ENCODE data around the gene BOD1L1. TPM values are rescaled to one million over a fixed set of nuclear protein-coding genes. Genes with fewer than 3 reads are reported as not detected.

The BOD1L1 gene
- total and polyA plus RNA-seq, 8 donors, result 6.5 to 18.4 (median 10.7) TPM

DNA sequence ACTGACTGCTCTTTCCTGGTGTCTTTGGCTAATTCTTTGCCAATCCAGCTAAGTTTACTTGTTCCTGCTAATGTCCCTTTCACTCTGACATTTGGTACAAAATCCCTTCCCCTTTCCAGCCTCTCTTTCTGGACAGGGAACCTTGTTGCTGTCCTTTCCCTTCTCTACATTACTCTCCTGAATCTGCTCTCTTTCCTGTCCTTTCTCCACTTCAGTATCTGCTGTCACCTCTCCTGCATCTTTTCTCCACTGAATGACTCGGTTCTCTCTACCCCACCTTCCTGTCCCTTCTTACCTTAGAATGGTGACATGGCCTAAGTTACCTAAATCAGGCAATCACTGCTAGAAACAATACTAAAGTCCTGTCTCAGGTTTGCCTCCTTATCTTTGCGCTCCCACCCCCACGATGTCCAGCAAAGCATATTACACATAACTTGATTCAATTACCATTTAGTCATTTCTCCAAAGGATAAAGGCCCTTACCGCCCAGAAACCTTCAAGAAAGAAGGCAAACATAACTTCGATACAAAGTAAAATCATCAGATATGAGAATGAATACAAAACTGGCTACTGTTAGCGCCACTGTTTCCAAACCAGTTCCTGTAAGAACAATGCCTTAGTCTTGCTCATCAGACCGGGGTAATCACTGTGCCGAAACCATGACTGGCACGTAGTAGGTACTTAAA lies 890 bp downstream of the BOD1L1 start:
- 2% methylated on average over 9 of the region's 9 CpGs for WGBS, 2 donors
- Histone ChIP-seq H3K27ac (no peak overlapping the region), H3K27me3 (no peaks in the 10 kb centered on the region), H3K4me3 (peak overlapping the region; percentile 33 to 86 (median 50)), H3K4me1 (peaks cover 0 to 17% (median 16%) of the 10 kb centered on the region in 3 donors), H3K36me3 (no peaks in the 10 kb centered on the region), H3K9me3 (no peaks in the 10 kb centered on the region)
- TF ChIP-seq, protein P1, sequence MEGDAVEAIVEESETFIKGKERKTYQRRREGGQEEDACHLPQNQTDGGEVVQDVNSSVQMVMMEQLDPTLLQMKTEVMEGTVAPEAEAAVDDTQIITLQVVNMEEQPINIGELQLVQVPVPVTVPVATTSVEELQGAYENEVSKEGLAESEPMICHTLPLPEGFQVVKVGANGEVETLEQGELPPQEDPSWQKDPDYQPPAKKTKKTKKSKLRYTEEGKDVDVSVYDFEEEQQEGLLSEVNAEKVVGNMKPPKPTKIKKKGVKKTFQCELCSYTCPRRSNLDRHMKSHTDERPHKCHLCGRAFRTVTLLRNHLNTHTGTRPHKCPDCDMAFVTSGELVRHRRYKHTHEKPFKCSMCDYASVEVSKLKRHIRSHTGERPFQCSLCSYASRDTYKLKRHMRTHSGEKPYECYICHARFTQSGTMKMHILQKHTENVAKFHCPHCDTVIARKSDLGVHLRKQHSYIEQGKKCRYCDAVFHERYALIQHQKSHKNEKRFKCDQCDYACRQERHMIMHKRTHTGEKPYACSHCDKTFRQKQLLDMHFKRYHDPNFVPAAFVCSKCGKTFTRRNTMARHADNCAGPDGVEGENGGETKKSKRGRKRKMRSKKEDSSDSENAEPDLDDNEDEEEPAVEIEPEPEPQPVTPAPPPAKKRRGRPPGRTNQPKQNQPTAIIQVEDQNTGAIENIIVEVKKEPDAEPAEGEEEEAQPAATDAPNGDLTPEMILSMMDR (IDR thresholded peaks at IDR 0.05), result no peak
- no peak for FAIRE-seq
- ATAC-seq, result no peak
- intact Hi-C loops (cut with DNase I), result no loop called here
- no peak for DNase-seq

DNA sequence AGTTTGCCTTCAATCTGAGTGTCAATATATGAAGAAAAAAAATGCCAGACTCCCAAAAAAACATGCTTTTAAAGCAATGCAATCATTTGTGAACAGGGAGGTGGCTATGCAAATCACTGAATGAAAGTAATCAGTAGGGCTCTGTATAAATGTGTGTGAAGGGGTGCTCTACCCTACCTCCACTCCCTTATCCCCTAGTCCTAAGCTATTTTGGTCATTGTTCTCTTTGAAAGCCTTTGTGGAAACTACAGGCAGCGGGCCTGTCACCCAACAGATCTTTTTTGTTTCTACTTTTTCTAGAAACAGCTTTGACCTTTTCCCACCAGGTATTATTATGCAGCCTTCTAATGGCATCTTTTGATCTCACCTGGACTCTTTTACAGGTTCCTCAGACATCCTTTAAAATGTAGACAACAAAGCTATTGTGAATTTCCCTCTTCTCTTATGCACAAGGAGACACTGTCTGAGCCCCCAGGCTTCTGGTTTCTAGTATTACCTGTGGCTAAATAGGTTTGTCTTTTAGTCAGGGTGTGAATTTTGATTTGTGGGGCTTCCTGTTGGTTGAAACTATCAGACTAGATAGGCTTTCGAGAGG lies 9.2 kb downstream of the BOD1L1 start:
- intact Hi-C loops (cut with DNase I), result no loop called here
- TF ChIP-seq, protein P1 (IDR thresholded peaks at IDR 0.05), result no peak
- ATAC-seq (no peak), DNase-seq (no peak), FAIRE-seq (no peak)
- no peak overlapping the region for H3K27ac ChIP-seq
- no peaks in the 10 kb centered on the region for H3K27me3 ChIP-seq
- H3K4me3 ChIP-seq, result no peak overlapping the region
- no peaks in the 10 kb centered on the region for H3K4me1 ChIP-seq
- H3K9me3 ChIP-seq, result no peaks in the 10 kb centered on the region
- peaks cover 0 to 33% (median 2%) of the 10 kb centered on the region in 3 donors for H3K36me3 ChIP-seq
- 87 to 89% methylated on average over 2 of the region's 2 CpGs for WGBS, 2 donors

DNA sequence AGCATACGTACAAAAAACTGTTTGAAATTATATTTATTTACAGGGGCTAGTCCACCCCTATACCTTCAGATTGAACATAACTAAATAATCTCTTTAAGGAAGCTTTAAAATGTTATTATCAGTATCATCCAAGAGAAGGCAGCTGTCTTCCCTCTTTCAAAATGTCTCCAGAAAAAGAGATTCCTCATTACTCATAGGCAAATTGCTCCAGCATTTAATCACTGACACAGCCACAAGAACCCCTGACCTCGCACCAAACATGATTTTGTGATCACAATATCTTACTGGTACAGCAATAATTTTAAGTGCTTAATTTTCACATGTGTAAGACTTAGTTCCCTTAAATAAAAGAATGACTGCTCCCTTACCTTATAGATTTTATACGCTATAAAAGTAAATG lies 9.7 kb downstream of the BOD1L1 start:
- Histone ChIP-seq H3K27ac (no peak overlapping the region), H3K27me3 (no peaks in the 10 kb centered on the region), H3K4me1 (no peaks in the 10 kb centered on the region), H3K4me3 (no peak overlapping the region), H3K36me3 (peaks cover 0 to 38% (median 7%) of the 10 kb centered on the region in 3 donors), H3K9me3 (no peaks in the 10 kb centered on the region)
- ATAC-seq, result no peak
- intact Hi-C loops (cut with DNase I), result no loop called here
- no peak for FAIRE-seq
- TF ChIP-seq, protein P1 (IDR thresholded peaks at IDR 0.05), result no peak
- 79 to 93% methylated on average over 3 of the region's 3 CpGs for WGBS, 2 donors
- no peak for DNase-seq

DNA sequence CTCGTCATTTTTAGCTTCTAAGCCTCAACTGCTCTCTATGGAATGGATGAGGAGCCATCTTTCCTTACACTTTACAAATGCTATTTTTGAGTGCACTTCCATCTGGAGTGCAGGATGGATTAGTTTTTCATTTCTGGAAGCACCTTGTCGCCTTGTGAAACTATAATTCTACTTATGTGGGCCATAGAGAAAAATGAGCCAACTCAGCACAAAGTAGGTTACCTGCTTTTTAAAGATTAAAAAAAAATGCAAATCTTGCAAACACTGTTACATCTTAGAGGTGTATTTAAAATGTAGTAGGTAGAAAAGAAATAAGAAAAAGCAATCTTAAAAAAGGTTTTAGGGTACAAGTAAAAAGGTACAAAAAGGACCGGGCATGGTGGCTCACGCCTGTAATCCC lies 10.9 kb downstream of the BOD1L1 start:
- H3K36me3 ChIP-seq, result peaks cover 4 to 50% (median 7%) of the 10 kb centered on the region in 3 donors
- FAIRE-seq (no peak), DNase-seq (no peak), ATAC-seq (no peak)
- TF ChIP-seq, protein P1 (IDR thresholded peaks at IDR 0.05), result no peak
- H3K4me3 ChIP-seq, result no peak overlapping the region
- no peaks in the 10 kb centered on the region for H3K4me1 ChIP-seq
- H3K27me3 ChIP-seq, result no peaks in the 10 kb centered on the region
- H3K9me3 ChIP-seq, result no peaks in the 10 kb centered on the region
- intact Hi-C loops (cut with DNase I), result no loop called here
- no peak overlapping the region for H3K27ac ChIP-seq
- 93 to 94% methylated on average over 4 of the region's 4 CpGs for WGBS, 2 donors

DNA sequence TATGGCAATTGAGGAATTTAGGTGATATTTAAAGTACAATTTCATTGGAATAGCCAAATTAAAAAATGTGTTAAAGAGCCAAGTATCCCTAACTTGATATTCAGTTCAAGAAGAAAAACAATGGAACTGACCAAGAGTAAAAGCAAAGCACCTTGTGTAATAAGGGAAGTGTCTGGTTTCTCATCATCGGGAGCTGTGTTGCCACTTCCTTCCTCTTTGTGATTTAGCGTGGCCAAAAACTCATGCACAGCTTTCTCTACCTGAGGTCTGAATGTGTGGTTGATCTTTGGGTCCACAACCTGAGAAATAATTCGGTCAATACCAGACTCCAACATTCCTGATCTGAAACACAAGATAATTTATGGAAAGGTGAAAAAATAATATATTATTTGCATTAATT lies 12.4 kb downstream of the BOD1L1 start:
- H3K4me1 ChIP-seq, result no peaks in the 10 kb centered on the region
- H3K27me3 ChIP-seq, result no peaks in the 10 kb centered on the region
- no peak overlapping the region for H3K27ac ChIP-seq
- intact Hi-C loops (cut with DNase I), result no loop called here
- no peaks in the 10 kb centered on the region for H3K9me3 ChIP-seq
- DNase-seq (no peak), FAIRE-seq (no peak), ATAC-seq (no peak)
- WGBS, 2 donors, result 84 to 95% methylated on average over 3 of the region's 3 CpGs
- peaks cover 7 to 64% (median 8%) of the 10 kb centered on the region in 3 donors for H3K36me3 ChIP-seq
- TF ChIP-seq, protein P1 (IDR thresholded peaks at IDR 0.05), result no peak
- H3K4me3 ChIP-seq, result no peak overlapping the region

All from pancreas (tissue), 10 donors.